NCI-H460 (cell line): Measurements from ENCODE around the gene MAGI3. TPM values are rescaled to one million over a fixed set of nuclear protein-coding genes. Genes with fewer than 3 reads are reported as not detected.
"Not testable (repeated sequence)": the region's sequence is repeated elsewhere in the genome, so short reads cannot be mapped to it uniquely, and the experiment has no call there.

Experiments
- DNase-seq: peaks from one replicate; pipeline ENCODE4 v3.0.0-alpha.2; 2016; ENCODE audit warnings: low read depth; ENCODE audit errors: extremely low read depth
- total RNA-seq: library from RNA; depleted of rRNA; stranded (reverse); fragments of >200 nt; shearing (Covaris generic); gene quantifications from 2 replicates; pipeline ENCODE4 v1.2.3, GENCODE V29; 2014

Gene MAGI3
- total RNA-seq, 1 experiment from 2014 or later = 4.1 TPM

- no peak for DNase-seq
These were observed 166.9 kb downstream of the MAGI3 start for GRCh38 chr1:113557187-113557586.

- DNase-seq = no peak
These were observed 175.3 kb downstream of the MAGI3 start for GRCh38 chr1:113565621-113566020.

- no peak for DNase-seq
These were observed 177.1 kb downstream of the MAGI3 start for GRCh38 chr1:113567427-113567826.

GRCh38 chr1:113575744-113576260, 185.5 kb downstream of the MAGI3 start:
- DNase-seq = not testable (repeated sequence)

- no peak for DNase-seq
These were observed 186.0 kb downstream of the MAGI3 start for GRCh38 chr1:113576271-113576670.

GRCh38 chr1:113579256-113580018, 189.1 kb downstream of the MAGI3 start:
- DNase-seq = no peak

- no peak for DNase-seq
These were observed 191.0 kb downstream of the MAGI3 start for GRCh38 chr1:113581323-113581722.

- DNase-seq = no peak
These were observed 191.8 kb downstream of the MAGI3 start for GRCh38 chr1:113582084-113582483.

- DNase-seq = no peak
These were observed 197.2 kb downstream of the MAGI3 start for GRCh38 chr1:113587475-113587874.

- DNase-seq = no peak
These were observed 201.9 kb downstream of the MAGI3 start for GRCh38 chr1:113592230-113592629.

- no peak for DNase-seq
These were observed 203.4 kb downstream of the MAGI3 start for GRCh38 chr1:113593550-113594297.

GRCh38 chr1:113604466-113604865, 214.2 kb downstream of the MAGI3 start:
- not testable (repeated sequence) for DNase-seq

- no peak for DNase-seq
These were observed 214.8 kb downstream of the MAGI3 start for GRCh38 chr1:113605146-113605545.

- no peak for DNase-seq
These were observed 218.1 kb downstream of the MAGI3 start for GRCh38 chr1:113608399-113608798.

GRCh38 chr1:113610372-113610771, 220.1 kb downstream of the MAGI3 start:
- DNase-seq = no peak

GRCh38 chr1:113615425-113615824, 225.1 kb downstream of the MAGI3 start:
- no peak for DNase-seq

- no peak for DNase-seq
These were observed 225.8 kb downstream of the MAGI3 start for GRCh38 chr1:113616156-113616555.

- DNase-seq = no peak
These were observed 227.3 kb downstream of the MAGI3 start for GRCh38 chr1:113617438-113618141.

GRCh38 chr1:113628997-113629396, 238.7 kb downstream of the MAGI3 start:
- DNase-seq = no peak

GRCh38 chr1:113630340-113631327, 240.3 kb downstream of the MAGI3 start:
- DNase-seq = no peak
